OCI-LY7 (cell line): Measurements from ENCODE around the gene TMEM234.

Source experiments
- CTCF ChIP-seq: fragments of 200-600 bp; sonication (generic); conservative IDR thresholded peaks from 2 replicates; pipeline ENCODE4 v1.5.1; 2014; ENCODE audit warnings: mild to moderate bottlenecking, antibody characterized with exemption, low read length, moderate library complexity, mixed read lengths
- EZH2phosphoT487 ChIP-seq: fragments of 200-600 bp; sonication (generic); IDR thresholded peaks from 2 replicates; pipeline ENCODE4 v1.6.1; 2018; ENCODE audit warnings: low read depth, borderline replicate concordance, mild to moderate bottlenecking, mixed run types, antibody characterized with exemption, low read length, moderate library complexity, mixed read lengths

DNA sequence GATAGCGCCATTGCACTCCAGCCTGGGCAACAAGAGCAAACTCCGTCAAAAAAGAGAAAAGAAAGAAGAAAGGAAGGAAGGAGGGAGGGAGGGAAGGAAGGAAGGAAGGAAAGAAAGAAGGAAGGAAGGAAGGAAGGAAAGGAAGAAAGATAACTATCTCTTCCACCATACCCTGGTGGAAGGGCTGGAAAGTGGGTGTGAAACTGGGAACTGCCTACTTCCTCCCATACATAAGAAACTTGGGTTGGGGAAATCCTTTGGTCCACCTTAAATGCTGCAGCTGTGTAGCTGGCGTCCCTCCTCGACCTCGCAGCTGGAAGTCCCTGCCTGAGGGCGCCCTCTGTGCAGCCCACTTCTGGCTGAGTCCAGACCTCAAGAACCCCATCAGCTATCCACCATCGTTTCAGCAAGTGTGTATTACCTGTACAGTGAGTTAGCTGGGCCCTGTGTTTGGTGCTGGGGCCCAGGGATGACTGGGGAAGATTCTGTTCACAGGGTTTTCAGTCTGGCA is 20.2 kb upstream of the TMEM234 start:
- no peak for TF ChIP-seq CTCF
- TF ChIP-seq EZH2phosphoT487 = no peak
